Fibroblast of skin of right biceps (primary cell): ENCODE measurements around the gene NUDT13.

ENCODE experiments used
- DNase-seq: peaks from one replicate; pipeline ENCODE4 v3.0.0-alpha.2; 2013

The NUDT13 gene

DNA sequence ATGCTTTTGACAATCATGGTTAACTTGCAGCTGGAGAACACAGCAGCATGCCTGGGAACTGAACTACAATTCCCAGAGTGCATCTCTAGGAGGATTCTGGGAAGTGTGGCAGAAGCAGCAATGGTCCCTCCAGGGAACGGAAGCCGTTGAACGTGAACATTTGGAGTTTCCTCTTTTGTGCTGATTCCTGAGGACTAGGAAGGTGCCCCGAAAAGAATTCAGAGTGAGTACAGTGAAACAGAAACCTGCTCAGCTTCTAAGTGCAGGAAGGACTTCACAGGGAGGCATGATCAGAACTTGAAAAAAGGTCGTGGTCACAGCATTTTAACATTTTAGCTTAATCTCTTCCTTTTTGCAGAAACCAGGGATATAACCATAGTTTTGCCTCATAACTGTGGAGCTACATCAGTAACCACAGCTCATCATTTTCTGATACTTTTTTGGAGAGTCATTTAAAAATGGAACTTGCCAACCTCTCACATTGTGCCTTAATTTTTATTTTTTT is at the start of gene NUDT13:
Gene NUDT13, plus strand, starts transcription at position 111 of the 505 bp plus-strand sequence. CDS start 3,911 bp downstream, outside the sequence.
- DNase-seq = peak; percentile 82

DNA sequence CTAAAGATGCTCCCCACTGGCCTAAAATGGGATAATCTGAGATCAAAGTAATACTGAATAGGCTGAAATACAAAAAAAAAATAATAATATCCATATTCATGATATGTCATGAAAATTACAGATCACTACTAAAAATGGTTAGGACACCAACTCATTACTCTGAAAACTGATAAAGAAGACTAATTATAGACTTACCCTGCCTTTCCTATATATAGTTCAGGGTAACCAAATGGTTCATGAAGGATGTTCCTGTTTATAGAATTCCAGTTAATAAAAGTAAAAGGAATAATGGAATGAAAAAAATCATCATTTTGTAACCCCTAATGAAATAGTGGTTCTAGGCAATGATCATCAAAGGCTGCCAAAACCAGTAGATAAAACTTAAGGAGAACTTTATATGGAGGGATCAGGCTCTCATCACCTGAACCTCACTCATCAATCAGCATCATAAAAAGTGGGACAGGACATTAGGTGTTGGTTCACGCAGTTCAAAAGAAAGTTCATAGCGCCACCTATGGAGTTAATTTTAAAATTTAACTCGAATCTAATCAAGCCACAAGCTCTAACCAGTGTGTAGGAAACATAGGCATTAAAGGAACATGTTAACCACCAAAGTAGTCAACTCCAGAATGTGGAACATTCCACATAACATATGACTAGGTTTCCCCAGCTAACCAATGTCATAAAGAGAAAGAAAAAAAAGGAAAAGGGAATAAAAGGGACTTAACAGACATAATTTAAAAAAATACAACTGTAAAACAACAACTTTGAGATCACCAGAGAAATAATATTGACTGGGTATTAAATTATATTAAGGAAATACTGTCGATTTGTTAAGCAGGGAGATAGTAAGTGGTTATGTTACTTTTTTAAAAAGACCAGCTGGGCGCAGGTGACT is 49.3 kb upstream of the NUDT13 start:
- peak; percentile 27 for DNase-seq

DNA sequence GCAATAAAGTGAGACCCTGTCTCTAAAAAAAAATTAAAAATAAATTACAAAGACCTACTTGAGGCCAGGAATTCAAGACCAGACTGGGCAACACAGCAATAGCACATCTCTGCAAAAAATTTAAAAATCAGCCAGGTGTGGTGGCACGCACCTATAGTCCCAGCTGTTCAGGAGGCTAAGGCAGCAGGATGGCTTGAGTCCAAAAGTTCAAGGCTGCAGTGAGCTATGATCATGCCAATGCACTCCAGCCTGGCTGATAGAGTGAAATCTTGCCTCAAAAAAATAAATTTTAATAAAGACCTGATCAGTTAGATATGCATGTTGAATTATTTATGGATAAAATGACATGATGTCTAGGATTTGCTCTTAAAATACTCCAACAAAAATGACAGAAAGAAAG is 48.5 kb upstream of the NUDT13 start:
- no peak for DNase-seq

DNA sequence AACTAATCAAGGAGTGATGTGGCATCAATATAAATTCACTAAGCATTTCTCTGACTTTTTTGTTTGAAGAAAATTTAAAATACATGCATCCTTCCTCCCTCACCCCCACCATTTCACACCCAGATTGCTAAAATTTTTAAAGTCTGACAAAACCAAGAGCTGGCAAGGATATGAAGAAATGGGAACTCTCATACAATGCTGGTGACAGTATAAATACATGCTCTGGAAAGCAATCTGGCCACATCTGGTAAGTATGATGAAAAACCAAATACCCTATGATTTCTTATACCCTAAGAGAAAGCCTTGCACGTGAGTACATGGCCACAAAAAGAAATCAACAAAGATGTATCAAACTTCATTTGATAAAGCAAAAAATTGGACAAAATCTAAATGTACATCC is 44.8 kb upstream of the NUDT13 start:
- DNase-seq = peak; percentile 3

DNA sequence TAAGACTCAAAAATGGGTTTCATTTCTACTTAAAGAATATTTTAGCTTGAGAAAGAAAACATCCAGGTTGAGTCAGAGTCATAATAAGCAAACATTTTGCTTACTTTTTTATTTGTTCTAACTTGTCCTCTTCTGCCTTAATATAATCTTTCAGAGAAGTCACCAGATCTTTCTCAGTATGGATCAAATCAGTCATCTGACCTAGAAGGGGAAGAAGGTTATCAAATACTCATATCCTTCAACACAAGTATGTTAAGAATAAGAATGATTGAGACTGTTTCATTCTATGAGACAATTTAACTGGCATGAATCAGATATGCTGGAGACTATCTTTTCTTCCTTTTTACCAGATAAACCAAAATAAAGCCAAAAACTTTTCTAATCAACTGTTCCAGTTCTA is 36.6 kb upstream of the NUDT13 start:
- no peak for DNase-seq

DNA sequence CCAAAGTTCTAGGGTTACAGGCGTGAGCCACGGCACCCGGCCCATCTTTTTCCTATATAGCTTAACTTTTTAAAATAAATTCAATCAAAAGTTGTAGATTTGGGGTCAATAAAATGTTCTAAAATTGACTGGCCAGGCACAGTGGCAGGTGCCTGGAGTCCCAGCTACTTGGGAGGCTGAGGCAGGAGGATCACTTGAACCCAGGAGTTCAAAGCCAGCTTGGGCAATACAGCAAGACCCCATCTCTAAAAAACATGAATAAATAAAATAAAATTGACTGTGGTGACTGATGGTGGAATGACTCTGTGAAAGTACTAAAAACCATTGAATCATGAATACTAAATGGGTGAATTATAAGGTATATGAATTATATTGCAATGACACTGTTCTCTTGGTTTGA is 34.4 kb upstream of the NUDT13 start:
- DNase-seq = no peak

DNA sequence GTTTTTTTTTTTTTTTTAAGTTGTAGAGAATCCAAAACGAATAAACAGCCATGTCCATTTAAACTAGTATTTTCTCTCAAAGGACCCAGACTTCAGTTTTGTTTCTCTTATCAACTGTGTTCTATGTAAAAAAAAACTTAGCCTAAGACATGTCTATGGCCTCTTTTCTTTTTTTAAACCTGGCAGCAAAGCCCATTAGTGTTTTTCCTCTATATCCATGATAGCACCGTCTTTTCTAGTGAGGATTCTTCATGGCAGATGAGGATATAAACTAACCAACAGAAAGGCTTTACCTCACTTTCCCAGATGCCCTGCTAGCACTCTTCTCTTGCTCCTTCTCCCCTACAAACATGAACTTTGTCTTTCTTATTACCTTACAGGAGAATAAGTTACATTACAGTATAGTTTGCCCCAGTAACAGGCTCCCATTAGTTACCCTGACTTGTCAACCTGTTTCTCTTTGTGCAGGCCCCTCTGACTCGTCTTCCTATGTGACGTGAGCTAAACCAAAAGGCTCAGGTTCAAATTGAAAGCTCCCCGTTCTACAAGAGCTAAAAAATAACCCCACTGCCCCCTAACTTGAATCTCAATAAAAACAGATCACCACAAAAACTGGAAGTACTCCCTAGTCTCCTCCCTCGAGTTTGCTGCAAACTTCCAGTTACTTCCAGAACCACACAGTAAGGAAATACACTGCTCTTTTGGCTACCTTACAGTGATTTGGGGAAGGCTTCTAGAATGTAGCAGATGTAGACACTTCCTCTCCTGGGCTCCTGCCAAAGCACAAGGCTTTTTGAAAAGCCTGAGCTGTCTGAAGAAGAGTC is 33.7 kb upstream of the NUDT13 start:
- DNase-seq = peak; percentile 73

DNA sequence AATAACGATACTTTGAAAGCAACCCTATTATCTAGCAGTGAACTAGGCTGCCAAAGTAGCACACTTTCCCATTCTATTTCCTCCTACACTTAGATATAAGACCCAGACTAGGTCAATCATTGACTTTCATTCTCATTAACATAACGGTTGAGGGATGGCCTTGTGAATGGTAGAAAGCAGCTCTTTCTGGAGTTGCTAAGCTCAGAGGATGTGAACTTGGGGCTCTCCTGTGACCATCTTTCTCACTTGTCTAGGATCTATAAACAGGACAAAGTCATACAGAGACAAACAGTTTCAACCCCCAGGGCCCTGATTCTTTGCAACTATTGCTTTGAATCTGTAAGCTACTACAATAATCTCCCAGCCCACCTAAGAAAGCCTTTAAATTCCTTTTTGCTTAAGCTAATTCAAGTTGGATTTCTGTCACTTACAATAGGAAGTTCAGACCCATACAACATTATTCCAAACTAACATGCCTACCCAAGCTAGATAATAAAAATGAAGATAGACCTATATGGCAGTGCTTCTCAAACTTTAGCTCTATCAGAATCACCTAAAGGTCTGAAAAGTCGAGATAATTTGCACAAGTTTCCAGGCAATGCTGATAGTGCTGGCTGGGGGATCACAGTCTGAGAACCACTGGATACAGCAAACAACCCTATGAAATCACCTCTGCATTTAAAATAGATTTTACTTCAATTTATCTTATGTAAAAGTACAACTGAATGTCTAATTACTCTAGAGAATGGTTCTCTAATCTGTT is 30.3 kb upstream of the NUDT13 start:
- DNase-seq = no peak

DNA sequence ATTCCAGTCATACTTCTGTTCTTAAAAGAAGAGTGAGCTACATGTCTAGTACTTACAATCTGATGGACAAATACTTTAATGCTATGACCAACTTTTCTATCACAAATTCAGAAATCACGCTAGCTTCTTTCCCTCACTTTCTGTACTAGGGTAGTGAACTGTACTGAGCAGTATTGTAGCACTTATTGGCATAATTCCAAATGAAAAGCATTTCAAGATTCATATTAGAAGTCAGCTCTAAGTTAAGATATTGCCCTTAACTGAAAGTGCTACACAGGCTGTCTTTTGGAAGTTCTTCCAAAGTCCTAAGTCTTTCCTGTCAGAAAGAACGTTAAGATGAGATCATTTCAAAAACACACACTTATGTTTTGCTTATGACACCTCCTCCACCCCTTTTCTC is 27.0 kb upstream of the NUDT13 start:
- peak; percentile 9 for DNase-seq

DNA sequence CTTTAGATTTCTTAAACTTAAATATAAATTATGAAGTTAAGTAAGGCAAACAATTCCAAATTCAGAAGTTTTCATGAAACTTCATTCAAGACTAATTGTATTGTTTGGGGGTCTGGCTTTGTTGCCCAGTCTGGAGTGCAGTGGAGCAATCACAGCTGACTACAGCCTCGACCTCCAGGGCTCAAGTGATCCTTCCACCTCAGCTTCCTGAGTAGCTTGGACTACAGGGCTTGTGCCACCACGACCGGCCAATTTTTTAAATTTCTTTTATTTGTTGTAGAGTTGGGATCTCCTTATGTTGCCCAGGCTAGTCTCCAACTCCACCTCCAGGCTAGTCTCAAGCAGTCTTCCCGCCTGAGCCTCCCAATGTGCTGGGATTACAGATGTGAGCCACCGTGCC is 26.0 kb upstream of the NUDT13 start:
- no peak for DNase-seq

DNA sequence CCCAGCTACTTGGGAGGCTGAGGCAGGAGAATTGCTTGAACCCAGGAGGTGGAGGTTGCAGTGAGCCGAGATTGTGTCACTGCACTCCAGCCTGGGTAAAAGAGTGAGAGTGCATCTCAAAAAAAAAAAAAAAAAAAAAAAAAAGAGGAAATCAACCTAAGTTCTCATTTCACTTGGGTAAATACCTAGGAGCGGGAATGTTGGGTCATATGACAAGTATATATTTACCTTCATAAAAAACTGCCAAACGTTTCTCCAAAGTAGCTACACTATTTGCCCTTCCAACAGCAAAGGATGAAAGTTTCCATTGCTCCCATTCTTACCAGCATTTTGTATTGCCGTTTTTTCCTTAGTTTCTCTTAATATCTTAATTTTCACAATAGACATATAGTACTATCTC is 23.4 kb upstream of the NUDT13 start:
- no peak for DNase-seq

DNA sequence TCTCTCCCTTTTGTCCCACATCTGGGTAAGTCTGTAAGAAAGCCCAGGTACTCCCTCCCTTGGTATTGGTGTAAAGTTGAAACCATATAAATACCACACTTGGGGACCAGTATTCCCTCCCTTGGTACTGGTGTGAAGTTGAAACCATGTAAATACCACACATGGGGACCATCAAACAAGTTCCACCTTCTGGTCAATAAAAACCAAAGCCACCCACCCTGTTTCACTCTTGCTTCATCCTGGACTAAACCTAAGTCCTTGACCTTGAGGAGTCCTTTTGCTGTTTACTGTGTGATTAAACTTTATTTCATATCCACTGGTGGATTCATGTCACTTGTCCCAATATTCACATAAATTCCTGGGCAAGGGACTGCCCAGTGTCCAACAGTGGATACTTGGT is 22.0 kb upstream of the NUDT13 start:
- DNase-seq = no peak

DNA sequence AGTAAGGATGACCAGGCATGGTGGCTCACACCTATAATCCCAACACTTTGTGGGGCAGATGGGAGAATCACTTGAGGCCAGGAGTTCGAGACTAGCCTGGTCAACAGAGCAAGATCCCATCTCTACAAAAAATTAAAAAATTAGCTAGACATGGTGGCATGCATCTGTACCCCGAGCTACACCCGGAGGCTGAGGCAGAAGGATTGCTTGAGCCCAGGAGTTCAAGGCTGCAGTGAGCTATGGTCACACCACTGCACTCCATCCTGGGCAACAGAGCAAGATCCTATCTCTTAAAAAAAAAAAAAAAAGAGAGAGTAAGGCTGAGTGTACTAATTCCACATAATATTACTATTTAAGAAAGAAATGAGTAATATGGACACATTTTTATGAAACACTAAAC is 17.4 kb upstream of the NUDT13 start:
- DNase-seq = no peak

DNA sequence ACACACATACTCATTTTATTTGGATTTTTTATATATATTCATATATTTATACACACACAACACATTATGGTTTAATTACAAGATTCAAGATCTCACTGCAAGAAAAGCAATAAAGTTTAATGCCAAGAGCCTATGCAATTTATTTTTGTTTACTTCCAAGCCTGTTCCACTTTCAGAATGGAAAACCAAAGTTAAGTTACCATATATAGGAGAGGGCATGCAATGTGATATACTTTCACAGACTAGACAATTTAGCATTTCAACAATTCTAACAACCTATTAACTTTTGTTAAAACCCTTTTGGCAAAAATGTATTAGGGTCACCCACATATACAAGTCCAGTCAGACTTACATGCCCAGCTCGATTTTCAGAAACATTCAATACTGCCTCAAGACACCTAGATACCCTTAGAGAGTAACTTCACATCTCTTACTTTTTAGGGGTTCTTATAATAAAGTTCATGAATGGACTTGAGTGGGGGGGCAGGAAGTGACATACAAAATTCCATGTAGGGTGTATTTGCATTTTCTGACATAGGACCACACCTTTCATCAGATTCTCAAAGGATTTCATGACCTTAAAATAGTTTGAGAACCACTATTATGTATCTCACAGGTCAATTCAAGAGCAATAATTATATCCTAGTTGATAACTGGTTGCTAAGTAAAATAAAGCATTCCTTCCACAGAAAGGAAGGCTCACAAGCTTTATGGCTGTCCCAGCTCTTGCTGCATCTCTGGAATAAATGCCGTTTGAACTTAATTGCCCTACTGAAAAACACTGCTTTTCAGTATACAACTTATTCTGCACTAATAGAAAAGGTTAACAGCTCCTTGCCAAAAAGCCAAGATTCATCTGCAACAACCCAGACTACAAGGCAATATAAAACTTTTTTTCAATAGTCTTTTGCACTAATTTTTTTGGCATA is 16.1 kb upstream of the NUDT13 start:
- DNase-seq = peak; percentile 21

DNA sequence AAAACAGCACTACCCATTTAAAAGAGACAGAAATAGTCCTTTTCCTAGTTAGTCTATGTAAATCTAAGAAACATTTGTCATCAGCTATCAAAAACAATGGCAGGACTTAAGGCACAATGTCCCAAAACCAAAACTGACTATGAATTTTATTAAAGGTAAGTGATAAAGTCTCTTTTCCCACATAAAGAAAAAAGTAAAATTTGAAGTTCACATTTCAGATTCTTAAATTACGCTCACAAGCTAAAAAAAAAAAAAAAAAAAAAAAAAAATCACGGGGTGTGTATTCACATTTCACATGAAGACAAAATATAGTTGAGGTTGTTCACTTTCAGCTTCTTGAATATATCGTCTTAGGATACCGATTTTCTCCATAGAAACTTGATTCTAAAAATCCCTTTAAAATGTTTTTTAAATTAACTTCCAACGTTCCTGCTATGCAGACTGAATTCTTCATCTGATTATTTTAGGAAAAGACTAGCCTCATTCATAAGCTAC is 15.2 kb upstream of the NUDT13 start:
- DNase-seq = no peak

DNA sequence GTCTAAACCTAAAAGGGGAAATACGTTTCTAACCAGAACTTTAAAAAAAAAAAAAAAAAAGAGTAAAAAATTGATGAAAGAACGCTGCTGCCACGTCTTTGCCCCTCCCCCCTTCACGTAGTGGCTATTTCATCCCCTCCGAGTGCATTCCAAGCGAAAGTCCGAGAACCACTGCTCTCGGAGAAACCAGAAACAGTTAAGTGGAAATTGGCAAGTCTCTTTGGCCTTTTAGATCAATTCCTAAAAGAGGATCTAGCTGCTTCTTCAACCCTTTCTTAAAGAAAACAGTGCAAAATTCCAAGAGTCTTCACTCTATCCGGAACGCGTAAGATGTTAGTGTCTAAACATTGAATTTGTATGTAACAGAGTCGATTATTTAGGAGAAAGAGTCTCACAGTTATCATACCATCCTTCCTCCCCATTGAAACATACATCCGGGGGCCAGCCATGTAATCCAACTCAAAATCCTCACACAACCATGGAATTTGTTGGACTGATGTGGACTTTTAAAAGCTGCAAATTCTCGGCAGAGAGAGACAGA is 14.7 kb upstream of the NUDT13 start:
- DNase-seq = peak; percentile 85

DNA sequence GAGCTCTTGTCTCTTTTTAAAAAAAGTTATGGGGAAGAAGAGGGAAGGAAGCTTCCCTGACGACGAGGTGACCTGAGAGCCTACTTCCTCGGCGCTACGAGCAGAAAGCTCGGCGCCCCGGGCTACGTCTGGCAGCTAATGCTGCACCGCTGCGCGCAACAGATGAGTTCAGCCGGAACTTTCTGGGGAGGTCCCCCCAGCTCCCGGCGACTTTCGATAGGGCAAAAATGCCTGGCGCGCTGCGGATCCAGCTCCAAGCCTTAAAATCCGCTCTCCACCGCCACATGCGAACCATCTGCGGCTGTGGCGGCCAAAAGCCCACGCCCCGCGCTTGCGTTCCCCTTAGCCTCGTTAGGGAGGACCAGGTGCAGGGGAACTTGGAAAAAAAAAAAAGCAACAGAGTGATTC is 14.2 kb upstream of the NUDT13 start:
- peak; percentile 71 for DNase-seq

DNA sequence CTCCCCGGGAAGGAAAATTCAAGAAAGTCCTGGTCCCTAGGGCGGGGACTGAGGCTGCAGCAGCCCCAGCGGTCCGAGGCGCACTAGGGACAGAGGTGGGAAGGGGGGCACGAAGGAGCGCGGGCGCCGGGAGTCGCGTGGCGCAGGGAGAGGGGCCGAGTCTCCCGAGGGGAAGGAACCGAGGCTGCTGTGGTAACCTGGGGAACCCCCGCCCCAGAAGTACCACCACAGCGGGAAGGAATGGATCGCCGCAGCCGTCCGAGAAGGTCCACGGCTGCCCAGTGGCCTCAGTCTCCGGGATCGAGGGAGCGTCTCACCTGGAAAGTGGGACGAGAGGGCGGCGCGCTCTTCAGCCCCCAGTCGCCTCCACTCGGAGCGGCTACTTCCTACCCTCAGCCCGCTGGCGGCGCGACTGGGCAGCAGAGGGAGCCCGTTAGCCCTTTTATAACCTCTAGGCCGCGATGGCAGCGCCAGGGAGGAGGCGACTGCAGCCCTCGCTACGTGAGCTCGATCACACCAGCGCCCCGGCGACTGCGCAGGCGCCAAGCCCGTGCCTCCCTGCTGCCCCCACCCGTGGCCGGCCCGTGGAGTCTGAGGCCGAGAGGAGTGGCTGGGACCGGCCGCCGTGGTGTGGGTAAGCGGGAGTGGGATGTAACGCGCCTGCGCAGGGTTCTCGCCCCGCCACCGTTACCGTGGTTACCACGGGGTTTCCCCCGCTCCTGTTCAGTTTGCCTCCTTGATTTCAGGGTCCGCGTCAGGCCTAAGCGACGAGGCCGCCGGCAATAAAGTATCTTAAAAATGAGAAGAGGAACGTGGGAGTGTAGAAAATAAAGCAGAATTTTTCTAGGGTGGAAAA is 13.6 kb upstream of the NUDT13 start, which contains the start of gene P4HA1:
Gene P4HA1, minus strand, starts transcription at position 418 of the 856 bp plus-strand sequence. CDS start 21,983 bp downstream, outside the sequence.
- DNase-seq = peak; percentile 98

DNA sequence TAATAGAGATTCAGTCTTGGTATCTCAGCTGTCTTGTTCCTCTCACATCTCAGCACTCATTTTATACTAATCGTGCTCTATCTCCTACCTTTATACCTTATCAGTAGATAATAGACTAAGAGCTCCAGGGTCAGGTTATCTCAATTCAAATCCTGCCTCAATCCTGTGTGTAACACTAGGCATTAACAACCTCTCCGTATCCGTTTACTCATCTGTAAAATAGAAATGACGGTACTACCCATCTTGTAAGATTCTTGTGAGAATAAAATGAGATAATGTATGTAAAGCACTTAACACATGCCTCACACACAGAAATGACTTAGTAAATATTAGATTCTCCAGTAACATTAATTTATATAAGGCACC is 13.0 kb upstream of the NUDT13 start:
- no peak for DNase-seq

DNA sequence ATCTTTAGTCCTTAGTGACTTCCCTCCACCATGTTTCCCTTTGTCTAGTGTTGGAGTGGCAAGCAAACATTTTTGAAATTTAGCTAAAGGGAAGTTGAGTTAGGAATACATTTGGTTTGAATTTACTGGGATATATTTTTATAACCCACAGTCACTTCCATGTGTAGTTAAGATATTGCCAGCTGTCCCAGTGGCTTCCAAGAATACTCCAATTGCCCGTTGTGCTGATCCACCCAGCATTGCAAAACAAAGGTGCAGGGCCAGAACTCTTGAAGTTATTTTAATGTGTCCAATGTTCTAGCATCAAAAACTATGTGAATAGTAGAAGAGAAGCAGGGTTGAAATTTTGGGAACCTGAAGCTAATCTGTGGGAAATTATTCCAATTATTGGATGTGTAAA is 11.1 kb upstream of the NUDT13 start:
- DNase-seq = no peak
